HUES48 (cell line): ENCODE results near the gene SLC38A8.

Experiments used
- H3K27ac ChIP-seq: one replicate; pipeline ENCODE4 v1.7.0; 2013; ENCODE audit warnings: low read depth, low read length, inconsistent platforms
- H3K27me3 ChIP-seq: 2 replicates; pipeline ENCODE4 v1.6.1; 2013; ENCODE audit warnings: mild to moderate bottlenecking, low read length; ENCODE audit not compliant: control insufficient read depth, insufficient read depth
- H3K36me3 ChIP-seq: 2 replicates; pipeline ENCODE4 v1.6.1; 2013; ENCODE audit warnings: low read length; ENCODE audit not compliant: control insufficient read depth, insufficient read depth
- H3K4me1 ChIP-seq: 2 replicates; pipeline ENCODE4 v1.6.1; 2013; ENCODE audit warnings: mild to moderate bottlenecking, low read length; ENCODE audit not compliant: control insufficient read depth, insufficient read depth
- H3K4me3 ChIP-seq: 2 replicates; pipeline ENCODE4 v1.5.1; 2013; ENCODE audit warnings: mild to moderate bottlenecking, low read depth, low read length
- H3K9ac ChIP-seq: 2 replicates; pipeline ENCODE4 v1.6.1; 2013; ENCODE audit warnings: mild to moderate bottlenecking, low read depth, low read length, moderate library complexity
- H3K9me3 ChIP-seq: 2 replicates; pipeline ENCODE4 v1.6.1; 2013; ENCODE audit warnings: low read length; ENCODE audit not compliant: control insufficient read depth, insufficient read depth

The SLC38A8 gene

GRCh38 chr16:83968306-83968851, 74.2 kb downstream of the SLC38A8 start:
- peak overlapping the region; percentile 62; the same call in 1 of the 2 replicates for H3K4me3 ChIP-seq
- H3K9me3 ChIP-seq, result no peaks in the 10 kb centered on the region
- no peak overlapping the region for H3K27ac ChIP-seq
- peaks cover 6% of the 10 kb centered on the region; the same call in 1 of the 2 replicates for H3K4me1 ChIP-seq
- no peak overlapping the region for H3K9ac ChIP-seq
- peaks cover 11% of the 10 kb centered on the region for H3K27me3 ChIP-seq
- no peaks in the 10 kb centered on the region for H3K36me3 ChIP-seq

DNA sequence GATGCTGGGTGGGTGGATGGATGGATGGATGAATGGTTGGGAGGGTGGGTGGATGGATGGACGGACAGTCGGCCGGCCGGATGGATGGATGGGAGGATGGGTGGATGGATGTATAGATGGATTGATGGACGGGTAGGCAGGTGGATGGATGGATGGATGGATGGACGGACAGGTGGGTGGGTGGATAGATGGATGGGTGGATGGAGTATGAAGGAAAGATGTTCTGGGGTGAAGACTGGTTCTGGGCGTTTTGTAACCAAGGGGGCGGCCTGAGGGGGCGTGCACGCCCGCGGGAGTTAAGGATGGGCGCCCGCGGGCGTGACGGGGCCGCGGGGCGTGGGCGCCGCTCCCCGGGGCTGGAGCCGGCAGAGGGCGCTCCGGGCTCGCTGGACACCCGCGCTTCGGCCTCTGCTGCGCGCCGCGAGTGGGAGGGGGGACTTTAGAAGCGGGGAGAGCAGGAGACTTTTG, 74.7 kb downstream of the SLC38A8 start, which contains the start of gene NECAB2:
TSS of gene NECAB2 (plus strand) at position 407 of the 468 bp plus-strand sequence. CDS start 405 bp downstream, outside the sequence.
- Histone ChIP-seq H3K27me3 (peaks cover 11% of the 10 kb centered on the region), H3K9me3 (no peaks in the 10 kb centered on the region), H3K4me3 (peak within 1 kb of the TSS; percentile 62), H3K4me1 (peaks cover 6% of the 10 kb centered on the region; the same call in 1 of the 2 replicates), H3K36me3 (no peaks in the 10 kb centered on the region), H3K9ac (no peak within 1 kb of the TSS), H3K27ac (no peak within 1 kb of the TSS)

DNA sequence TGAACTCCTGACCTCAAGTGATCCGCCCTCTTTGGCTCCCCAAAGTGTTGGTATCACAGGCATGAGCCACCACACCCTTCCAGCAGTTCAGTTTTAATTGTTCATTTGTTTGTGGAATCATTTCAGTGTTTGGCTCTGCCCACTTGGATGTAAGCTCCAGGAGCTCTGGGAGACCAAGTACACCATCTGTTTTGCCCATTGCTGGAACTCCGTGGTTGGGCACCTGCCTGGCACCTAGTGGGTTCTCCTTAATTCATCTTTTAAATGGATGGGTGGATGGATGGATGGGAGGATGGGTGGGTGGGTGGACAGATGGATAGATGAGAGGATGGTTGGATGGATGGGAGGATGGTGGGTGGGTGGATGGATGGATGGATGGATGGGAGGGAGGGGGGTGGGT, 75.5 kb downstream of the SLC38A8 start:
- Histone ChIP-seq H3K36me3 (no peaks in the 10 kb centered on the region), H3K9ac (no peak overlapping the region), H3K27ac (no peak overlapping the region), H3K9me3 (no peaks in the 10 kb centered on the region), H3K4me1 (peaks cover 6% of the 10 kb centered on the region; the same call in 1 of the 2 replicates), H3K27me3 (peaks cover 11% of the 10 kb centered on the region), H3K4me3 (no peak overlapping the region)

DNA sequence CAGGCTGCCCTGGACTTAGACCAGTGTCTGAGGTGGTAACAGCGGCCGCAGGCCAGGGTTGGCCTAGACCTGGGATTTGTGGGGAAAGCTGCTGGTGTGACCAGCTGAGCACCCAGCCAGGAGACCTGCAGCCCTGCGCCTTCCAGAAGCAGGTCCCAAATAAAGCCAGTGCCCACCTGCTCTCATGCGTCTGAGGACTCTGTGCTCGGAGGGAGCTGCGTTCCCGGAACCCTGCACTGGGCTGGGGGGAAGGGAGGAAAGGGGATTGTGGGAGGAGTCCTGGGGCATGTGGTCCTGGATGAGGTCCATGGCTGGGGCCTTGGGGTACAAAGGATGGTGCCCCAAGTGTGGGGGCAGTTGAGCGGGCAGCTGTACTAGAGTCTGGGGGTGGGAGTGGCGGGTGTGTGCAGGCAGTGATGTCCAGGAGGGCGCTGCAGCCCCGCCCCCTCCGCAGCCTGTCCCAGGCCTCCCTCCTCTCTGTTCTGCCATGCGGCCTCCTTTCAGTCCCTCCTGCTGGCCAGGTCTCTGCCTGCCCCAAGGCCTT, 76.4 kb downstream of the SLC38A8 start:
- no peak overlapping the region for H3K4me3 ChIP-seq
- no peak overlapping the region for H3K9ac ChIP-seq
- H3K4me1 ChIP-seq, result peaks cover 6% of the 10 kb centered on the region; the same call in 1 of the 2 replicates
- no peak overlapping the region for H3K27ac ChIP-seq
- no peaks in the 10 kb centered on the region for H3K36me3 ChIP-seq
- peaks cover 11% of the 10 kb centered on the region for H3K27me3 ChIP-seq
- no peaks in the 10 kb centered on the region for H3K9me3 ChIP-seq

DNA sequence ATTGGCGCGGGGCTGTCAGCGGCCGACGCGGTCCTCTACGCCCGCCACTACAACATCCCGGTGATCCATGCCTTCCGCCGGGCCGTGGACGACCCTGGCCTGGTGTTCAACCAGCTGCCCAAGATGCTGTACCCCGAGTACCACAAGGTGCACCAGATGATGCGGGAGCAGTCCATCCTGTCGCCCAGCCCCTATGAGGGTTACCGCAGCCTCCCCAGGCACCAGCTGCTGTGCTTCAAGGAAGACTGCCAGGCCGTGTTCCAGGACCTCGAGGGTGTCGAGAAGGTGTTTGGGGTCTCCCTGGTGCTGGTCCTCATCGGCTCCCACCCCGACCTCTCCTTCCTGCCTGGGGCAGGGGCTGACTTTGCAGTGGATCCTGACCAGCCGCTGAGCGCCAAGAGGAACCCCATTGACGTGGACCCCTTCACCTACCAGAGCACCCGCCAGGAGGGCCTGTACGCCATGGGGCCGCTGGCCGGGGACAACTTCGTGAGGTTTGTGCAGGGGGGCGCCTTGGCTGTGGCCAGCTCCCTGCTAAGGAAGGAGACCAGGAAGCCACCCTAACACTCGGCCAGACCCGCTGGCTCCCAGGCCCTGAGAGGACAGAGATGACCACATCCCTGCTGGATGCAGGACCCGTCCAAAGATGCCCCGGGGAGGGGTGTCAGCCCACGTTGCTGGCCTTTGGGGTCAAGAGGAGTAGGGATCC, 77.0 kb downstream of the SLC38A8 start:
- Histone ChIP-seq H3K27me3 (peaks cover 11% of the 10 kb centered on the region), H3K27ac (no peak overlapping the region), H3K9ac (no peak overlapping the region), H3K4me3 (no peak overlapping the region), H3K36me3 (no peaks in the 10 kb centered on the region), H3K9me3 (no peaks in the 10 kb centered on the region), H3K4me1 (peaks cover 6% of the 10 kb centered on the region; the same call in 1 of the 2 replicates)

GRCh38 chr16:83964684-83965443, 77.7 kb downstream of the SLC38A8 start:
- Histone ChIP-seq H3K4me1 (peaks cover 2% of the 10 kb centered on the region; the same call in 1 of the 2 replicates), H3K9me3 (no peaks in the 10 kb centered on the region), H3K4me3 (no peak overlapping the region), H3K27ac (no peak overlapping the region), H3K27me3 (peaks cover 10% of the 10 kb centered on the region), H3K9ac (no peak overlapping the region), H3K36me3 (no peaks in the 10 kb centered on the region)

- no peak overlapping the region for H3K27ac ChIP-seq
- no peaks in the 10 kb centered on the region for H3K9me3 ChIP-seq
- no peak overlapping the region for H3K4me3 ChIP-seq
- H3K4me1 ChIP-seq, result no peaks in the 10 kb centered on the region
- H3K36me3 ChIP-seq, result no peaks in the 10 kb centered on the region
- H3K27me3 ChIP-seq, result no peaks in the 10 kb centered on the region
- H3K9ac ChIP-seq, result no peak overlapping the region
Observed at GRCh38 chr16:83963277-83964119, 79.1 kb downstream of the SLC38A8 start.

GRCh38 chr16:83961591-83961990, 81.0 kb downstream of the SLC38A8 start:
- Histone ChIP-seq H3K36me3 (no peaks in the 10 kb centered on the region), H3K4me1 (no peaks in the 10 kb centered on the region), H3K4me3 (no peak overlapping the region), H3K27me3 (no peaks in the 10 kb centered on the region), H3K27ac (no peak overlapping the region), H3K9ac (no peak overlapping the region), H3K9me3 (no peaks in the 10 kb centered on the region)

DNA sequence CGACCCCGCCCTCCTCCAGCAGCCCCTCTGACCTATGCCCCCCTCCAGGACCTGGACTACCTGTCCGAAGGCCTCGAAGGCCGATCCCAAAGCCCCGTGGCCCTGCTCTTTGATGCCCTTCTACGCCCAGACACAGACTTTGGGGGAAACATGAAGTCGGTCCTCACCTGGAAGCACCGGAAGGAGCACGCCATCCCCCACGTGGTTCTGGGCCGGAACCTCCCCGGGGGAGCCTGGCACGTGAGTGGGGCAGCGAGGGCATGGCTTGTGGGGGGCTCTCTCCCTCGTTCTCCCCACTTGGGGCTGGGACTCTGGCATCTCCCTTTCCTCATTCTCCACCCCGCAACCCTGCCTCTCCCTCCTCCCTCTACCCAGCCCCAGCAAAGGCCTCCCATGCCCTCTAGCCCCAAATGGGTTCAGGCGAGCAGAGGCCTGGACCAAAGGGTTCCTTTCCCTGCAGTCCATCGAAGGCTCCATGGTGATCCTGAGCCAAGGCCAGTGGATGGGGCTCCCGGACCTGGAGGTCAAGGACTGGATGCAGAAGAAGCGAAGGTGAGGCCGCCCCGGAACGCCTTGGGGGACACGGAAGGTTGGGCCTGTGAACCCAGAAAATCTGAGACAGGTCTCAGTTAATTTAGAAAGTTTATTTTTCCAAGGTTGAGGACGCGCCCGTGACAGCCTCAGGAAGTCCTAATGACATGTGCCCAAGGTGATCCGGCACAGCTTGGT, 81.9 kb downstream of the SLC38A8 start:
- Histone ChIP-seq H3K27me3 (no peaks in the 10 kb centered on the region), H3K27ac (no peak overlapping the region), H3K9me3 (no peaks in the 10 kb centered on the region), H3K4me1 (no peaks in the 10 kb centered on the region), H3K36me3 (no peaks in the 10 kb centered on the region), H3K4me3 (no peak overlapping the region), H3K9ac (no peak overlapping the region)
